HG03280 (cell line): ENCODE data around the gene ARSB.
"Not testable (repeated sequence)": the region's sequence is repeated elsewhere in the genome, so short reads cannot be mapped to it uniquely, and the experiment has no call there.

ENCODE experiments used
- ATAC-seq: cut with Tn5 transposase; IDR thresholded peaks from one replicate; pipeline ENCODE4 v1.9.1; 2021; ENCODE audit warnings: mild to moderate bottlenecking, moderate library complexity; ENCODE audit not compliant: unreplicated experiment

ARSB gene

DNA sequence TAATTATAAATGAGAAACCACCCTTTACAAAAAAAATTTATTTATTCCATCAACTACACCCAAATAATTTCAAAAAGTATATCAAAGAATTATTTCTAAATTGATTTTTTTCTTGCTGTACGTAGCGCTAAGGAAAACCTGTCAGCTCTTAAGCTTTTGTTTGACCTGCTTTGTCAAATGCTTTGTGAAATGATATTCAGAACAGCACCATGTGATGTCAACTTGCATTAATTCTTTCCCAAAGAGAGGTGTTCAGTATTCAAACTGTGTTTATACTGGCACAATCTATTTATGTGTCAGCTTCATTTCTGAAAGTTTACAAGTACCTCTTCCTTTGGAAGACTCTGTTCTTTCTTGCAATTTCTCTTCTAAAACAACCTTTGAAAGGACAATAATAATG lies 12.0 kb upstream of the ARSB start:
- ATAC-seq: no peak

DNA sequence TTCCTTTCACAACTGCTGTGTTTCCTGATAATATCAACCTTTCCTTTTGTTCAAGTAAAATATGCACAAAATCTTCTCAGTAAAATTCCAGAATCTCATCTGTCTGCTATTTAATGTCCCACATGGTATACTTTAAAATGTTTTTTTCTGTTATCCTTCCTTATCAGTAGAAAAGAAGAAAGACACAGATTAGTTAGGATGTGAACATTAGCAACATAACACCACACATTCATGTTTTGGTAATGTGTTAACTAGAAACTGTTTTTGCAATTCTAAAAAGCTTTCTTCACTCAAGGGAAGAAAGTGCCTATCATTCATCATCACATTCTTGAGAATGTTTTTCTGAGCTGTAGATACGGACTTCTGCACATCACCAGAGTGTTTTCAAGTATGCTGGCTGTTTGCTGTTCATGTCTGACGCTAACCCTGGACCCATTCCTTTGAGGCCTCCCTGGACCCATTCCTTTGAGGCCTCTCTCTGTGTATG lies 10.5 kb upstream of the ARSB start:
- no peak for ATAC-seq

DNA sequence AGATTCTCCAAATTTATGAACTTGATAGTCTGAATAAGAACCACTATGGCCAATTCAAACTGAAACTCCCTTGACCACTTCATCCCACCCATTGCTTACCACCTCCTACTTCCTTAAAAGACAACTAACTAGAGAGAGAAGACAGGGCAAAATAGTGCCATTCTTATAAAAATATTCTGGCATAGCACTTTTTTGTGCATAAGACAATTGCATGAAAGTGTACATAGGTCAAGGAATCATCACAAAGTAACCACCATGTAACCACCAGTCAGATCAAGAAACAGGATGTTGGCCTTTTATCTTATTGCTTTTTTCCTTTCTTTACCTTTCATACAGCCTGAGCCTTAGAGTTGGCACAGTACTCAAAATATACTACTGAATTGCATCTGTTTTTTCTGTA lies 8.1 kb upstream of the ARSB start:
- no peak for ATAC-seq

DNA sequence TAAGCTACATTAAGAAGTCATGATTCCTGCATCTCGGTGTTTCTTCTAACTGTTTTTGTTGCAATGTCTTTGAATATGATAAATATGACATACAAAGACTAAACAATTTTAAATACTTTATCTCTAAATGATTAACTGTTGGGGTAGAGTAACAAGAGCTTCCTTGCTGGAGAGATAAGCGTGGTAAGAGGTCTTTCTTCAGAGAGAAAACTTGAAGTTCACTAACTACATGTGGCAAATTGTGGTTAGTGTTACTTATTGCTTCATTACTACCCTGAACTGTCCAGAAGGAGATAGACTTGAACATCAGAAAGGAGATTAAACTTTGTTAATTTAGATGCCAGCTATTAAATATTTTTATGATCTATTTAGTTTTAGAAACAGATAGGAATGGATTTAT lies 7.0 kb upstream of the ARSB start:
- ATAC-seq: no peak

DNA sequence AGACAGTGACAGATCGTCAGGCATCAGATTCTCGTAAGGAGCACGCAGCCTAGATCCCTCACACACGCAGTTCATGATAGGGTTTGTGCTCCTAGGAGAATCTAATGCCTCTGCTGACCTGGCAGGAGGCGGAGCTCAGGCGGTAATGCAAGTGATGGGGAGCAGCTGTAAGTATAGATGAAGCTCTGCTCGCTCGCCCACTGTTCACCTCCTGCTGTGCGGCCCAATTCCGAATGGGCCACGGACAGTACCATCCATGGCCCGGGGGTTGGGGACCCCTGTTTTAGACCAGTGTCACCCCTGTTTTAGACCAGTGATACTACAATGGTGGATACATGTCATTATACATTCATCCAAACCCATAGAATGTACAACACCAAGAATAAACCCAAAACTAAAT lies 4.0 kb upstream of the ARSB start:
- ATAC-seq: no peak

DNA sequence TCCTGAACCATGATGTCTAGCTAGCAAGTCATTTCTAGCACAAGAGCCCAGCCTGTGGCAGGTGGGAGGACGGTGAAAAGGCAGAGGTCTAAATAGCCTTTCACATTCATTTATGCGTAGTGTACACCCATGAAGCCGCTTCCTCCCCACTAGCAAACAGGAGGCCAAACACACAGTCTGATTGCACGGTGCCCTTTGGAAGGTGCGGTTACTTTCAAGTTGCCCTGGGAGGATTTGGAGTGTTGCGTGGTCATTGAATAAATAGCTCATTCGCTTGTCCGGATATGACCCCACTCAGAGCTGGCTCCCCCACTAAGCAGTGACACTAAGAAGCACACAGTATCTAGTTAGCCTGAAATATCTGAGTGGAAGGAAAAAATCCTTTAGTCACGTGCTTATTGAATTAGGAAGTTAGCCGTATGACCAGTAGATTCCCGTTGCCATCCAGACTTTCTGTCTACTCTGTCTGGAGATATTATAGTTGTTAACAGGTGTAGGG lies 664 bp upstream of the ARSB start:
- peak; percentile 41 for ATAC-seq

DNA sequence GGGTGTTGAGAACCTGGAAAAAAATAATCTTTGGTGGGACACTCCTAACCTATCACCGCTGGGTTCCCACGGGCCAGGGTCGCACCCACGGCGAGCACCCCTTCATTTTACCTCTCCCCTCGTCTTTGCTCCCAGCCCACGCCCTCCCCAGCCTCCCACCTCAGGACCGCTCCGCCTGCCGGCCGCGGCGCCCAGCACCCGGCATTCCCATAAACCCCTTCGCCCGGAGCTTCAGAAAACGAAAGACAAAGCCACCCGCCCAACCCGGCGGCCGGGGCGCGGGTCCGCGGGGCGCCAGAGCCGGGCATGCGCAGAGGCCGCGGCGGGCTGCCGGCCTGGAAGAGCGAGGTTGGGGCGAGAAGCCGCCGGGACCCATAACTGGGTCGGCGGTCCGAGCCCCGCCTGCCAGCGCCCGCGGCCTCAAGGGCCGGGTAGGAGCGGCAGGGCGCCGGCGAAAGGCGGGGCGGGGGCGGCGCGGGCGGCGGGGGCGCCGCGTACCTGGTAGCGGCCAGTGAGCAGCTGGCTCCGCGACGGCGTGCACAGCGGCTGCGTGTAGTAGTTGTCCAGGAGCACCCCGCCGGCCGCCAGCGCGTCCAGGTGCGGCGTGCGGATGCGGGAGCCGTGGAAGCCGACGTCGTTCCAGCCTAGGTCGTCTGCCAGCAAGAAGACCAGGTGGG lies 533 bp downstream of the ARSB start:
- ATAC-seq: peak; percentile 60

DNA sequence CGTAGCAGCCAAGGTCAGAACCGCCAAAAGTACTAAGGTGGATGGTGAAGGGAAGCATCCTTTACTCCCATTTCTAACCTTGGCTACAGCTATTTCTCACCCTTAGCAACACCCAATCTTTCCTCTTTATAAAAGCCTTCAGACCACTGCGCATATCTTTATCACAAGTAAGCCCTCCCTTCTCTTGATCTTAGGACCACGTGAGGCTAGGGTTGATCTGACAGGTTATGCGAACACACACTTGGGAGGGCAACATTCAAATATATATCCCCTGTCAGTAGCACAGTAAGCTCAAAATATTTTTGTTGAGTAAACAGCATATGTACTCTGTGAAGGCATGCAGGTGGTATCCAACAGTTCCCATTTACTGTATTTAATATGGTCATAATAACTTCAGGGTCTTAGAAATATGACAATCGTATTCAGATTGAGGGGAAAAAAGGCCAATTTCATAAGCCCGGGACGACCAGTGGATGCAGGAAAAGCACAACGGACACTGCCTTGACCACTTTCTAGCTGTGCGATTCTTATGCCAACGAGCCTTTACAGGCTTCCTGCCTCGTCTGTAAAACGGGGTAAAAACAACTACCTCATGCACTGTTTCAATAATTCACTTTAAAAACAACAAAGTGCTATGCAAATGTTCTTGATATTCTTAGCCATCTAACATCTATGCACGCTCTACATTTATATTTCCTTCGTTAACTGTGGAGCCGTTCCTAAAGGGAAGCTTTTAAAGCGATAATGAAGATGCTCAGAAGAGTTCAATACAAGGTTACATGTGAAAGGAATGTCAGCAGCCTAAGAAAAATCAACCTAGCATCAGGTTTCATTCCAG lies 1.3 kb downstream of the ARSB start:
- ATAC-seq: no peak

DNA sequence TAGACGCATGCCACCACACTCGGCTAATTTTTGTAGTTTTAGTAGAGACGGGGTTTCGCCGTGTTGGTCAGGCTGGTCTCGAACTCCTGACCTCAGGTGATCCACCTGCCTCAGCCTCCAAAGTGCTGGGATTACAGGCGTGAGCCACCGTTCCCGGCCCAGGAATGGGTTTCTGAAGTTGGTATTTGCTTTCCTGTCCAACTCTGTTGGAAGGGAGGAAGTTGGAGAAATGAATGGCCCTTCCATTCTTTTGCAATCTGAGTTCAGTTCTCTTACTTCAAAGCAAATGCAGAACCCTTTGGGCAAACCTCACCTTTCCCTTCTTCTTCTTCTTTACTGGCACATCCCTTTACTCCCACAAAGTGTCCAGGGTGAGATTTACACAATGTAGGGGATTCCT lies 1.9 kb downstream of the ARSB start:
- not testable (repeated sequence) for ATAC-seq

DNA sequence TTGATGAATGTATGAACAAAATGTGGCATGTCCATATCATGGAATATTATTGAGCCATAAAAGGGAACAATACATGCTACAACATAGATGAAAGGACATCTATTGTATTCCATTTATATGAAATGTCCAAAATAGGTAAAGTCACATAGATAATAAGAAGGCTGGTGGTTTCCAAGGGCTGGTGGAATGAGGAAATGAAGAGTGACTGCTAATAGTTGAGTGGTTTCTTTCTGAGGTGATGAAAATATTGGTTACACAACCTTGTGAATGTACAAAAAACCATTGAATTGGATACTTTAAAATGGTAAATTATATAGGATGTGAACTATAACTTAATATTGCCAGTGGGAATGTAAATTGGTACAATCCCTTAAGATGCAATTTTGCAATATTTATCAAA lies 5.2 kb downstream of the ARSB start:
- no peak for ATAC-seq

DNA sequence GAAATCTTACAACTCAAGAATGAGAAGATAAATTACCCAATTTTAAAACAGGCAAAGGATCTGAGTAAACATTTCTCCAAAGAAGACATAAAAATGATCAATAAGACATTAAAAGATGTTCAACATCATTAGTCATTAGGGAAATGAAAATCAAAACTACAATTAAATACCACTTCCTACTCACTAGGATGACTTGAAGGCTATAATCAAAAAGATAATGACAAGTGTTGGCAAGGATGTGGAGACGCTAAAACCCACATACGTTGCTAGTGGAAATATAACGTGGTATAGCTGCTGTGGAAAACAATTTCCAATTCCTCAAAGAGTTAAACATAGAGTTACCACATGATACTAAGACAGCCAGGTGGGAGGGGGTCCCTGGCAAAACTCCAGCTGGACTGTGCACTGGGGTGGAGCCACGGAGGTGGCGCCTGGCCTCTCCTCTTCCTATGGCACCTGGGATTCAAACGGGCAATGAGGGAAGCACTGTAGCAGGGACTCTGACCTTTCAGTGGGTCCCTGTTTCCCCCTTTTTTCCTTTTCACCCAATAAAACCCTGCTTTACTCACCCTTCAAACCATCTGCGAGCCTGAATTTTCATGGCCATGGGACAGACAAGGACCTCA lies 5.9 kb downstream of the ARSB start:
- ATAC-seq: no peak

DNA sequence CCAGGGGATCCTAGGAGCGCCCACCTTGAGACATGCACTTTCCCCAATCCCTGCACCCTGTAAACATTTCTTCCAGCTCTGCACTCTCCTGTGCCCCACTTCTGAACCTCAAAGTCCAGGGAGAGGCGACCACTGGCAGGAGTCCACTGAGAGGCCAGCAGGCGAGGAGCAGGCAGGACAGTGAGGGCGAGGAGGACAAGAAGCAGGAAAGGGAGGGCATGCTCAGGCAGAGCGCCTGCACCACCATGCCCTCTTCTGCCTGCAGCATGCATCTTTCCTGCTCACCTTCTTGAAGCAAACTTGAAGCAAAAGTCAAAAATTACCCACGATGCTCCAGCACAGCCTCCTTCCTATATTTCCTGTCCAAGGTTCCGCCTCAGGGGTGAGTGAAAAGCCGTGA lies 10.1 kb downstream of the ARSB start:
- no peak for ATAC-seq

DNA sequence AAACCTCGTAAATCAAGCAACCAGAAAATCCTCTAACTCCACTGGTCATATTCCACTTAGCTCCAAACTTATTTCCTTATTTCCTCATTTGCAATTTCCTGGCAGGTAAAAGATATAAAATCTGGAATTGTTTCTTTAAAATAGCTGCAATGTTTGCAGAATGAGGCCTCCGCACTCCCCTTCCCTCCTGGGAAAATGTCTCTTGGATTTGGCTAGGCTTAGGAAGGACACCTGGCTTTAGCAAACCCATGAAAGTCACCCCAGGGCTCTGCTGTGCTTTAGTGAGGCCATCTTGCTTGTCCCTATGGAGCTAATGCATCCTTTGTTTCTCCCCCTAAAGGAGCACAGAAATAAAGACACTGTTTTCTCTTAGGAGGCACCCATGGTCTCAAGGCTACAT lies 10.5 kb downstream of the ARSB start:
- no peak for ATAC-seq

DNA sequence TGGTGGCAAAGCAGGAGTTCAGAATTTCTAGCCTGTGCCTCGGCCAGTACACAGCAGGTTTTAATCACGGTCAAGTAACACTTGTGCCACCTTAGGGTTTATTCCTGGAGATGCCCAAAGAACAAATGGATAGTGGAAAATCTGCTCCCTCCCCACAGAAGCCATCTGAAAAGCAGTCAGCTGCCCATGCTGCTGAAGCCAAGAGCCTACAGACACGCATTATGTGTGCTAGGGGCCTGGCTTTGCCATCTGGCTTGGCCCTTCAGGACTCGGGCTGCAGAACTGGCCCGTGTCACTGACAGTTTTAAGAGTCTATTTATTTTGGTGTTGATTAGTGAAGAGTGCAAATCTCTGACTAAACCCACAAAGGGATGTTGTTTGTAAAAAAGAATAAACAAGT lies 11.1 kb downstream of the ARSB start:
- ATAC-seq: no peak

DNA sequence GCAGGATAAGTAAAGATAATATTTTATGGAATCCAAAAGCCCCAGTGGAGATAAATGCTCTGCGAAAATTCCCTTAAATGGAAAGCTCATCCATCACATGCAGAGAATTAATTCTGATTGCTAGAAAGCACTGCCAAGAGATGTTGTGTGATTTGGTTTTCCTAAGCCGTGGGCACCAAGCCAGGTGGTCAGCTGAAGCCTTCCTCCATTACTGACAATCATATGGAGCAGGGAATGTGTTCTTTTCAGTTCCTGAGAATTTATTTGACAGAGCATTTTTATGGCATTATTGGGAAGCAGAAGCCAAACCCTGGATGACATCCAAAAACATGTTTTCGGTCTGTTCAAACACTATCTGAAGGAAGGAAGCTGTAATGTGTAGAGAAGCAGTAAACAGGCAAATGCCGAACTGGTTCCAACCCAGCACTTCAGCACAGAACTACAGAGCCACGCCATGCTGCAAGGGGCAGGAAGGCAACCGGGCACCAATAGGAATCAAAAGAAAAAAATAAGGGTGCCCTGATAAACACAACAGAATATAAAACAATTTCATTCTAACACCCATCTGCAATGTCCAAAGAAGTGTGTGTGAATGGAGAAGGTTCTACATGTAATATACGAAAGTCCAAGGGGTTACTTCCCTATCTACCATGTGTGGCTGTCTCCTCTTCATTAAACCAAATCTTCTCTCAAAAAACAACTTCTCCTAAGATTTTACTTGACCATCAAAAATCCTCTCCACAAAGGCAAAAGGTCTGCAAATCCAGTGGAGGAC lies 12.3 kb downstream of the ARSB start:
- no peak for ATAC-seq

DNA sequence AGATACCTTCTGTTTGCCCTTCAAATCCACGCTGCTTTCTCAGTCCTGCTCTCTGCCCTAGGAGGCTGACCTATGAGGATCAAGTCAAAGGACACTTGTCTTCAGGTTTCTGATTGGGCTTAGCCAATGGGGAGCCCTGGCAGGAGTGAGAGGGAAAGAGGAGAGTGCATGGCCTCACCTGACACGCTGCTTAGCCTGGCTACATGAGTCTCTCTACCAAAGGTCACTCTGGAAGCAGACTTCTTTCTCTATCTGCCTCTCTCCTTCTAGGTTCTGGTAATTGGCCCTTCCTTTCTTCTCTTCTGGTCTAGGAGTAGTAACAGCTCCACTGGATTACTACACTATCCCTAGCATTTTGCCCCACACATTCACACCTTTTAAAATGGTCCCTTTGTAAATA lies 13.1 kb downstream of the ARSB start:
- ATAC-seq: no peak

DNA sequence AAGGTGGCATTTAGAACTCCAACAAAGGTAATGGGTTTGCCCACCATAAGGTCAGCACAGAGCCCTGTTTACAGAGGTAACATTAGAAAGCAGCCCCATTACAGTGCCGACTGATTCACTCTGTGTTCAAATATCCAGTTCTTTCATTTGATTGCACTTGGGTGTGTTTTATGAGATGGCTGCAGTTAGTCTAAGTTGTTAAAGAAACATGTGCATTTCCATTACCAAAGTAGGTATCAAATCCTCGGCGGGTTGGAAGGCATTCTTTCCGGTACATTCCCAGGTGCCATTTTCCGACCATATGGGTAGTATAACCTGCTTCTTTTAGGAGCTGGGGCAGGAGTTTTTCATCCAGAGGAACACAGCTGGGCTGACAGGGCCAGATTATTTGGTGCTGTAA lies 16.3 kb downstream of the ARSB start:
- ATAC-seq: no peak

DNA sequence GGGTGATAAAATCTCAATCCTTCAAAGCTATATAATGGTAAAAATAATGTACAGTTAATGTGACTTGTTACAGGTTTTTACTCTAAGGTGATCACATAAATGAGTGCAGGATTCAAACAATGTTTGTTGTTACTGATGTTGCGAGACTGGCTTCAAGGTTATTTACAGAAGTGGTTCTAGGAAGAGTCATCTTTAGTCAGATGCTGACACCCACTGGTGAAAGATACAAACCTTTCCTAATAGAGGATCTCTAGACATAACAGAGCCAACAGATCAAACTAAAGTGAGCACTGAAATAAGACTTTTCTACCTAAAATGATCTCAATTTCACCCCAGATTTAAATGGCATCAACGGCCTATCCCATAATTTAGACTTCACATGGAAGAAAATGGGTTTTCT lies 20.2 kb downstream of the ARSB start:
- ATAC-seq: no peak

DNA sequence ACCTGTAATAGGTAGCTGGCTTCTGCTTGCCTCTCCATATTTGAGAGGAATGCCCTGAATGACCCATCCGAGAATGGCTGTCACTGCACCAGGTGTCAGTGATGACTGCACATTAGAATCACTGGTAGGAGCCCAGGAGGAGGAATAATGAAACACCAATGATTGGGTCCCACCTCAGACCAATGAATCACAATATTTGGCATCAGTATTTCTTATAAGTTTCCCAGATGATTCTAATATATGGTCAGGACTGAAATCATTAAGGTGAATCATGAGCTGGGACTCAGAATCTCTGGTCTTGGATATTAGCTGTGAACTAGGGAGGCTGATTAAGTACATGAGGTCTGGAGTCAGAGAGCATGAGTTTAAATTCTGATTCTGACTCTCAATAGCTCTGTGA lies 23.4 kb downstream of the ARSB start:
- no peak for ATAC-seq

DNA sequence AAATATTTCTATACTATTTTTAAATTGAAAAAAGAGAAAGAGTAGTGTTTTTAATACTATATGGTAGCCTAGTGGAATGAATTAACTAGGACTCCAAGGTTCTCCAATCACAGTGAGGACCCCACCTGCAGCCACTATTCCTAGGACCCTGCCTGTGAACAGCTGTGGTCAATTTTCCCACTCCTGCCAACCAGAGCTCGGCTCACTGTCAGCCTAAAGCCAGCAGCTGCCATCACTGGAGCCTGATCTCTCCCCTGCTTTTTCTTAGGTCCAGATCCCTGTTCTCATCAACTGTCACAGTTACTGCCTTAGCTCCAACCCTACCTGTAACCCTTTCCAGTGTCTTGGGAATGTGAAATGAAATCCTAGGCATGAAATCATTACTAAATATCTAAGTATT lies 25.3 kb downstream of the ARSB start:
- ATAC-seq: no peak
